ENCODE measurements around the gene REEP2. TPM values are rescaled to one million over a fixed set of nuclear protein-coding genes. Genes with fewer than 3 reads are reported as not detected.

REEP2 gene
- total RNA-seq, 4 donors from 2014 or later: 1.2 to 7.4 (median 3.4) TPM

DNA sequence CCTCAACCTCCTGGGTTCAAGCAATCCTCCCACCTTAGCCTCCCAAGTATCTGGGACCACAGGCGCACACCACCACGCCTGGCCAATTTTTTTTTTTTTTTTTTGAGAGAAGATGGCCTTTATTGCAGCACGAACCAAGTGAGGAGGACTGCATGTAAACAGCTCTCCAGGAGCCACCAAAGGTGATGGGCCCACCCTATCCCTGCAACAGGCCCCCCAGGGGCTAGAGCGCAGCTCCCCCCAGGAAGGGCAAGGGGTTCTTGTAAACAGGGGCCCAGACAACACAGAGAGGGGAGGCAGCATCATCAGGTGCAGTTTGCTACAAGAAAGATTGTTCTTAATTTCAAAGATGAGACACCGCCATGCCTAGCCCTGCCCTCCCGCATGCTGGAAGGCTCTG, 13.9 kb downstream of the REEP2 start:
- ATAC-seq: no peak
- no peak overlapping the region for H3K27ac ChIP-seq
- H3K36me3 ChIP-seq: no peaks in the 10 kb centered on the region
- H3K27me3 ChIP-seq: no peaks in the 10 kb centered on the region
- in situ Hi-C loops (cut with MboI; ENCODE audit: low sequenced_read_pairs in 4 of 4) (loop anchor here in 1 of 4 donors (5.0 kb wide), 1 partner anchor 50 kb away; no protein-coding TSS in a partner anchor), intact Hi-C loops (cut with DNase I; ENCODE audit: low total_unique reads) (loop anchor here (2.0 kb wide), 1 partner anchor 32 kb away; no protein-coding TSS in a partner anchor)
- DNase-seq: no peak
- peaks cover 0 to 7% of the 10 kb centered on the region in 2 donors for H3K4me1 ChIP-seq
- no peak overlapping the region for H3K4me3 ChIP-seq
- TF ChIP-seq, protein P1, sequence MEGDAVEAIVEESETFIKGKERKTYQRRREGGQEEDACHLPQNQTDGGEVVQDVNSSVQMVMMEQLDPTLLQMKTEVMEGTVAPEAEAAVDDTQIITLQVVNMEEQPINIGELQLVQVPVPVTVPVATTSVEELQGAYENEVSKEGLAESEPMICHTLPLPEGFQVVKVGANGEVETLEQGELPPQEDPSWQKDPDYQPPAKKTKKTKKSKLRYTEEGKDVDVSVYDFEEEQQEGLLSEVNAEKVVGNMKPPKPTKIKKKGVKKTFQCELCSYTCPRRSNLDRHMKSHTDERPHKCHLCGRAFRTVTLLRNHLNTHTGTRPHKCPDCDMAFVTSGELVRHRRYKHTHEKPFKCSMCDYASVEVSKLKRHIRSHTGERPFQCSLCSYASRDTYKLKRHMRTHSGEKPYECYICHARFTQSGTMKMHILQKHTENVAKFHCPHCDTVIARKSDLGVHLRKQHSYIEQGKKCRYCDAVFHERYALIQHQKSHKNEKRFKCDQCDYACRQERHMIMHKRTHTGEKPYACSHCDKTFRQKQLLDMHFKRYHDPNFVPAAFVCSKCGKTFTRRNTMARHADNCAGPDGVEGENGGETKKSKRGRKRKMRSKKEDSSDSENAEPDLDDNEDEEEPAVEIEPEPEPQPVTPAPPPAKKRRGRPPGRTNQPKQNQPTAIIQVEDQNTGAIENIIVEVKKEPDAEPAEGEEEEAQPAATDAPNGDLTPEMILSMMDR (IDR thresholded peaks at IDR 0.05 in 4 of 5, conservative IDR thresholded peaks at IDR 0.05 in 1 of 5): no peak
- TF ChIP-seq POLR2A (IDR thresholded peaks at IDR 0.05): no peak
- H3K9me3 ChIP-seq: no peaks in the 10 kb centered on the region

DNA sequence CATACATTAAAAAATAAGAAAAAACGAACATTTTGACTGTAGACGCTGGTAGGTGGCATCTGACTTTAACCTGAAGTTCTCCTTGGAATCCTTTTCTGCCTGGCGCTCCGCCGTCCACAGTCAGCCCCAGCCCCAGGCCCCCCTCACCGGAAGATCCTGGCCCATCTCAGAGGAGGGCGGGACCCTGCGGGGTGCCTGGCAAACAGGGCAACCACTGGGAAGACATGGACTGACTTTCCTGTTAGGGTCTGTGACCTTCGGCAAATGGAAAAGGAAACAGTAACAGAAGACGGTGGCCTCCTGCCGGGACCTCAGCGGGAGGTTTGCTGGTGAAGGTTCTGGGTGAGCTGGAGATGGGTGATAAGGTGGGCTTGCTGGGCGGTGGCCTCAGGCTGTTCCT, 14.7 kb downstream of the REEP2 start:
- no peaks in the 10 kb centered on the region for H3K36me3 ChIP-seq
- ATAC-seq (no peak), DNase-seq (no peak)
- in situ Hi-C loops (cut with MboI; ENCODE audit: low sequenced_read_pairs in 4 of 4) (loop anchor here in 1 of 4 donors (5.0 kb wide), 1 partner anchor 49 kb away; no protein-coding TSS in a partner anchor), intact Hi-C loops (cut with DNase I; ENCODE audit: low total_unique reads) (loop anchor here (2.0 kb wide), 1 partner anchor 31 kb away; no protein-coding TSS in a partner anchor)
- no peak overlapping the region for H3K4me3 ChIP-seq
- H3K27ac ChIP-seq: no peak overlapping the region
- H3K9me3 ChIP-seq: no peaks in the 10 kb centered on the region
- no peaks in the 10 kb centered on the region for H3K27me3 ChIP-seq
- TF ChIP-seq, protein P1 (IDR thresholded peaks at IDR 0.05 in 4 of 5, conservative IDR thresholded peaks at IDR 0.05 in 1 of 5): no peak
- TF ChIP-seq POLR2A (IDR thresholded peaks at IDR 0.05): no peak
- H3K4me1 ChIP-seq: peaks cover 0 to 7% of the 10 kb centered on the region in 2 donors

DNA sequence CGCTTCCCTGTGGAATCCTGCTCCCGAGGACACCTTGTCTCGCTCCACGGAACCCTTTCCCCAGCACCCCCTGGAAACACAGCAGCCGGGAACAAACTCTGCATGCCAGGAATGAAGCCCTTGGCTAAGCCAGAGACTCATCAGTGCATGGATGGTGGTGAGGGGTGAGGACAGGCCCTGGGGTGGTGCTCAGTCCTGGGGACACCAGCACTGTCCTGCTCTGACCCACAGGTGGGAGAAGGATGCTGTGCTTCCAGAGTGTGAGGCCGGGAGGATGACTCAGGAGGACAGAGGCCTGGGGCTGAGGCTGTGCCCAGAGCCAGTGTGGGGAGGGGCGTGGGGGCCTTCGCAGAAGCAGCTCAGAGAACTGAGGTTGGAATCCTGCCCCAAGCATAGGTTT, 15.3 kb downstream of the REEP2 start:
- no peak for DNase-seq
- no peak for ATAC-seq
- Histone ChIP-seq H3K9me3 (no peaks in the 10 kb centered on the region), H3K27ac (no peak overlapping the region), H3K4me1 (peaks cover 0 to 7% of the 10 kb centered on the region in 2 donors), H3K4me3 (no peak overlapping the region), H3K27me3 (no peaks in the 10 kb centered on the region), H3K36me3 (no peaks in the 10 kb centered on the region)
- TF ChIP-seq, protein P1 (IDR thresholded peaks at IDR 0.05 in 4 of 5, conservative IDR thresholded peaks at IDR 0.05 in 1 of 5): no peak
- no peak for TF ChIP-seq POLR2A (IDR thresholded peaks at IDR 0.05)
- intact Hi-C loops (cut with DNase I; ENCODE audit: low total_unique reads) (no loop called here), in situ Hi-C loops (cut with MboI; ENCODE audit: low sequenced_read_pairs in 4 of 4) (loop anchor here in 1 of 4 donors (5.0 kb wide), 1 partner anchor 48 kb away; no protein-coding TSS in a partner anchor)

DNA sequence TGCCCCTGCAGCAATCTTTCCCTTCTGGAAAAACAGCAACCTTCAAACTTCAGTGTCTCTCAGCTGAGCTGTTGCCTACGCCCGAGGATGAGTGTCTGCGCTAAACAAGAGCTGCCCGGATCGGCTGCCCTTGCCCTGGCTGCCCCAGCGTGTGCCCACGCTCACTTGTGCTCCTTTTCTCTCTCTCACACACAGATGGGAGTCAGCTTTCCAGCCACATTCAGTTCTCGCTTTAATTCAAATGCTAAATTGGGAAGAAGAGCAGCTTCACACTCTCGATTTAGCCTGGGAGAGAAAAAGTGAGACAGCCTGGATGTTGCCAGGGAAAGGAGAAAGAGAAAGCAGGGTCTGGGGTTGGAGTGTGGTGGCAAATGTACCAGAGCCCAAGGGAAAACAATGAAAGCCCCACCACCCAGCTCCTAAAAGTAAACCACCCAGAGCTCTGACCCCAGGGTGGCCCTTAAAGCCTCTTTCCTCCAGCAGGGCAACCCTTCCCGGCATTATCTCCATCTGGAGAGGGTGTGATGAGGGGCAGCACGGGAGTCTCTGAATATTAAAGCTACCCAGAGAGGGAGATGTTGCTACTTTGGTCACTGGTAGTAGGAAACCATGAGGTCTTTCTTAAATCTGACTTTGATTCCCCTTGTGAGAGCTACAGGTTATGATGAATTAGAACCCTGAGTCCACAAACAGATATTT, 16.5 kb downstream of the REEP2 start:
- Histone ChIP-seq H3K9me3 (no peaks in the 10 kb centered on the region), H3K27me3 (no peaks in the 10 kb centered on the region), H3K4me3 (no peak overlapping the region), H3K36me3 (no peaks in the 10 kb centered on the region), H3K4me1 (no peaks in the 10 kb centered on the region), H3K27ac (no peak overlapping the region)
- in situ Hi-C loops (cut with MboI; ENCODE audit: low sequenced_read_pairs in 4 of 4) (no loop called here), intact Hi-C loops (cut with DNase I; ENCODE audit: low total_unique reads) (no loop called here)
- DNase-seq (no peak), ATAC-seq (no peak)
- TF ChIP-seq, protein P1 (IDR thresholded peaks at IDR 0.05 in 4 of 5, conservative IDR thresholded peaks at IDR 0.05 in 1 of 5): no peak
